PC-9 (cell line): Measurements from ENCODE around the gene HTR2A. TPM values are rescaled to one million over a fixed set of nuclear protein-coding genes. Genes with fewer than 3 reads are reported as not detected.

Source experiments
- BruUV-seq: library from RNA; stranded (reverse); fragments of 400-500 nt; replicated peaks from 2 replicates; lab custom pipeline; 2021; lab: Mats Ljungman, UMichigan
- CTCF ChIA-PET: fragments of 300-600 bp; sonication (Branson Sonifier 250); formaldehyde crosslinking; loops from one replicate; lab custom pipeline; 2022; ENCODE audit warnings: antibody characterized with exemption; lab: Charles Lee
- POLR2A ChIA-PET: fragments of 300-600 bp; sonication (Branson Sonifier 250); formaldehyde crosslinking; loops from one replicate; lab custom pipeline; 2022; ENCODE audit warnings: antibody characterized with exemption; ENCODE audit not compliant: unreplicated experiment; lab: Charles Lee
- DNase-seq, 2 experiments: peaks; one replicate each; pipeline versions ENCODE4 v3.0.0 to v3.0.0-alpha.2; 2015 to 2022; ENCODE audit warnings: mixed read lengths in 1 of 2
- H2AFZ ChIP-seq: fragments of 200-600 bp; sonication (generic); 2 replicates; pipeline ENCODE4 v1.8.1; 2017; ENCODE audit warnings: antibody characterized with exemption
- H3F3A ChIP-seq: fragments of 200-600 bp; sonication (generic); 2 replicates; pipeline ENCODE4 v1.8.1; 2017; ENCODE audit warnings: antibody characterized with exemption, mild to moderate bottlenecking, low read depth; ENCODE audit not compliant: insufficient read depth
- H3K27ac ChIP-seq: fragments of 200-600 bp; sonication (generic); 2 replicates; pipeline ENCODE4 v1.6.1; 2016; ENCODE audit warnings: mixed run types
- H3K27me3 ChIP-seq: fragments of 200-600 bp; sonication (generic); 2 replicates; pipeline ENCODE4 v1.6.1; 2016; ENCODE audit warnings: low read depth, mixed run types; ENCODE audit not compliant: insufficient read depth
- H3K36me3 ChIP-seq: fragments of 200-600 bp; sonication (generic); 2 replicates; pipeline ENCODE4 v1.6.1; 2016; ENCODE audit warnings: low read depth, mixed run types
- H3K4me1 ChIP-seq: fragments of 200-600 bp; sonication (generic); replicated peaks from 2 replicates; pipeline ENCODE4 v1.6.1; 2016; ENCODE audit warnings: mixed run types; ENCODE audit not compliant: insufficient read depth
- H3K4me2 ChIP-seq: fragments of 200-600 bp; sonication (generic); 2 replicates; pipeline ENCODE4 v1.6.1; 2017; ENCODE audit warnings: mixed run types
- H3K4me3 ChIP-seq: fragments of 200-600 bp; sonication (generic); 2 replicates; pipeline ENCODE4 v1.6.1; 2016; ENCODE audit warnings: mixed run types
- H3K79me2 ChIP-seq: fragments of 200-600 bp; sonication (generic); 2 replicates; pipeline ENCODE4 v1.6.1; 2017; ENCODE audit warnings: low read depth, mixed run types
- H3K9me2 ChIP-seq: fragments of 200-600 bp; sonication (generic); 2 replicates; pipeline ENCODE4 v1.8.1; 2017; ENCODE audit warnings: mild to moderate bottlenecking; ENCODE audit not compliant: insufficient read depth
- H3K9me3 ChIP-seq: fragments of 200-600 bp; sonication (generic); 2 replicates; pipeline ENCODE4 v1.8.1; 2016; ENCODE audit warnings: low read depth; ENCODE audit not compliant: insufficient read depth
- H4K20me1 ChIP-seq: fragments of 200-600 bp; sonication (generic); 2 replicates; pipeline ENCODE4 v1.8.1; 2017; ENCODE audit not compliant: insufficient read depth
- CTCF ChIP-seq: fragments of 200-600 bp; sonication (generic); conservative IDR thresholded peaks from 2 replicates; pipeline ENCODE4 v1.6.1; 2017; ENCODE audit warnings: mixed run types, antibody characterized with exemption, mild to moderate bottlenecking, moderate library complexity
- EZH2 ChIP-seq: fragments of 200-600 bp; sonication (generic); IDR thresholded peaks from 2 replicates; pipeline ENCODE4 v1.8.0; 2017; ENCODE audit warnings: antibody characterized with exemption, low read depth
- intact Hi-C: fragments of 100-400 bp; cut with micrococcal nuclease; formaldehyde crosslinking; loops from one replicate; pipeline ENCODE4 v1.10.0; 2022; ENCODE audit not compliant: unreplicated experiment
- total RNA-seq: library from RNA; stranded (reverse); gene quantifications from 2 replicates; pipeline ENCODE4 v1.2.3, GENCODE V29; 2021

HTR2A gene
- total RNA-seq, 1 experiment from 2014 or later = not detected

GRCh38 chr13:46913757-46914156 lies 16.9 kb upstream of the HTR2A start:
- BruUV-seq = no TSS peak
- intact Hi-C loops = no loop called here
- Histone ChIP-seq H3K9me3 (no peaks in the 10 kb centered on the region), H4K20me1 (no peaks in the 10 kb centered on the region), H3K4me1 (no peaks in the 10 kb centered on the region), H3K27me3 (no peaks in the 10 kb centered on the region), H3K36me3 (no peaks in the 10 kb centered on the region), H3K9me2 (no peaks in the 10 kb centered on the region), H2AFZ (no peak overlapping the region), H3K4me3 (no peak overlapping the region), H3K27ac (no peak overlapping the region), H3K4me2 (no peak overlapping the region), H3F3A (no peaks in the 10 kb centered on the region), H3K79me2 (no peaks in the 10 kb centered on the region)
- POLR2A ChIA-PET = no interaction called here
- CTCF ChIA-PET = no interaction called here
- DNase-seq = no peak
- no peak for TF ChIP-seq CTCF
- TF ChIP-seq EZH2 = no peak

GRCh38 chr13:46909042-46909441 lies 12.2 kb upstream of the HTR2A start:
- CTCF ChIA-PET = no interaction called here
- no peaks in the 10 kb centered on the region for H3K4me1 ChIP-seq
- H3K9me3 ChIP-seq = no peaks in the 10 kb centered on the region
- H3K4me3 ChIP-seq = no peak overlapping the region
- H3K27ac ChIP-seq = no peak overlapping the region
- TF ChIP-seq EZH2 = no peak
- no peak for TF ChIP-seq CTCF
- intact Hi-C loops = no loop called here
- DNase-seq = no peak
- no peaks in the 10 kb centered on the region for H4K20me1 ChIP-seq
- no peaks in the 10 kb centered on the region for H3K27me3 ChIP-seq
- H3K9me2 ChIP-seq = no peaks in the 10 kb centered on the region
- POLR2A ChIA-PET = no interaction called here
- no TSS peak for BruUV-seq
- no peak overlapping the region for H3K4me2 ChIP-seq
- H3K36me3 ChIP-seq = no peaks in the 10 kb centered on the region
- no peak overlapping the region for H2AFZ ChIP-seq
- no peaks in the 10 kb centered on the region for H3F3A ChIP-seq
- H3K79me2 ChIP-seq = no peaks in the 10 kb centered on the region

- H3K9me3 ChIP-seq = no peaks in the 10 kb centered on the region
- ChIA-PET POLR2A (no interaction called here), CTCF (no interaction called here)
- H3K27ac ChIP-seq = no peak overlapping the region
- H3K36me3 ChIP-seq = no peaks in the 10 kb centered on the region
- H3K9me2 ChIP-seq = no peaks in the 10 kb centered on the region
- no peak overlapping the region for H3K4me3 ChIP-seq
- no peaks in the 10 kb centered on the region for H3K79me2 ChIP-seq
- no TSS peak for BruUV-seq
- H3K4me1 ChIP-seq = no peaks in the 10 kb centered on the region
- H4K20me1 ChIP-seq = no peaks in the 10 kb centered on the region
- no peak for TF ChIP-seq CTCF
- TF ChIP-seq EZH2 = no peak
- H3F3A ChIP-seq = no peaks in the 10 kb centered on the region
- H3K27me3 ChIP-seq = no peaks in the 10 kb centered on the region
- H2AFZ ChIP-seq = no peak overlapping the region
- DNase-seq = no peak
- no peak overlapping the region for H3K4me2 ChIP-seq
- intact Hi-C loops = no loop called here
Observed at GRCh38 chr13:46908501-46908900, 11.6 kb upstream of the HTR2A start.
